Endothelial cell of umbilical vein (primary cell): ENCODE measurements around the gene APRT. TPM values are rescaled to one million over a fixed set of nuclear protein-coding genes. Genes with fewer than 3 reads are reported as not detected.

Source experiments
- BruUV-seq: library from RNA; stranded (reverse); fragments of 400-500 nt; replicated peaks from 2 replicates; lab custom pipeline; 2021; lab: Mats Ljungman, UMichigan
- CTCF ChIA-PET: fragments of 300-600, 350-600 bp; sonication (Branson Sonifier 250); formaldehyde crosslinking; loops from one replicate; lab custom pipeline; 2021; ENCODE audit warnings: antibody characterized with exemption, inconsistent platforms; lab: Charles Lee
- POLR2A ChIA-PET: fragments of 300-600, 350-600 bp; sonication (Branson Sonifier 250); formaldehyde crosslinking; loops from one replicate; lab custom pipeline; 2021; ENCODE audit warnings: antibody characterized with exemption, inconsistent platforms; lab: Charles Lee
- DNase-seq: peaks from one replicate; pipeline ENCODE4 v3.0.0-alpha.2; 2011; ENCODE audit warnings: low read depth, low spot score
- FAIRE-seq: peaks from 2 replicates; lab custom pipeline; 2011; peaks lifted over from hg19 to GRCh38; lab: Jason Lieb, UNC
- H2AFZ ChIP-seq: 2 replicates; pipeline ENCODE4 v1.6.0; 2012; ENCODE audit warnings: low read depth, low read length, control low read depth, inconsistent platforms
- H3K27ac ChIP-seq: 2 replicates; pipeline ENCODE4 v1.5.1; 2011; ENCODE audit warnings: low read depth, mild to moderate bottlenecking, control low read depth, low read length, moderate library complexity; ENCODE audit not compliant: insufficient read depth
- H3K27me3 ChIP-seq, 2 experiments: 2 replicates each; pipeline versions ENCODE4 v1.6.0 to v1.6.1; 2011; ENCODE audit warnings: low read length in 2 of 2, mixed read lengths in 1 of 2; ENCODE audit not compliant: control insufficient read depth in 2 of 2, insufficient read depth in 2 of 2
- H3K36me3 ChIP-seq, 2 experiments: 2 replicates in 1 of 2; 3 replicates in 1 of 2; pipeline ENCODE4 v1.5.1; 2011; ENCODE audit warnings: low read length in 2 of 2, mild to moderate bottlenecking in 1 of 2, moderate library complexity in 1 of 2; ENCODE audit not compliant: control insufficient read depth in 2 of 2, insufficient read depth in 2 of 2; ENCODE audit errors: extremely low read depth in 1 of 2
- H3K4me1 ChIP-seq: 3 replicates; pipeline ENCODE4 v1.5.1; 2011; ENCODE audit warnings: mild to moderate bottlenecking, low read length; ENCODE audit not compliant: control insufficient read depth, insufficient read depth; ENCODE audit errors: extremely low read depth
- H3K4me2 ChIP-seq: 2 replicates; pipeline ENCODE4 v1.6.1; 2011; ENCODE audit warnings: low read length, control low read depth, mixed read lengths; ENCODE audit not compliant: insufficient read depth
- H3K4me3 ChIP-seq, 3 experiments: fragments of 200-600 bp in 1 of 3; sonication (generic), shearing (Covaris generic) in 1 of 3; replicated peaks in 1 of 3; 2 replicates each; pipeline ENCODE4 v1.5.1; 2011 to 2016; ENCODE audit warnings: control low read depth in 3 of 3, low read length in 3 of 3, mild to moderate bottlenecking in 2 of 3, inconsistent platforms in 1 of 3, low read depth in 1 of 3, moderate library complexity in 1 of 3; ENCODE audit not compliant: insufficient read depth in 1 of 3
- H3K79me2 ChIP-seq: 2 replicates; pipeline ENCODE4 v1.6.0; 2012; ENCODE audit warnings: low read length, inconsistent platforms; ENCODE audit not compliant: control insufficient read depth, insufficient read depth
- H3K9ac ChIP-seq: replicated peaks from 2 replicates; pipeline ENCODE3; 2011; ENCODE audit warnings: low read length, control low read depth; ENCODE audit not compliant: insufficient read depth; ENCODE audit errors: extremely low read depth
- H3K9me1 ChIP-seq: replicated peaks from 3 replicates; pipeline ENCODE4 v1.6.0; 2011; ENCODE audit warnings: mild to moderate bottlenecking, low read length; ENCODE audit not compliant: control insufficient read depth, insufficient read depth; ENCODE audit errors: extremely low read depth
- H3K9me3 ChIP-seq: replicated peaks from 2 replicates; pipeline ENCODE4 v1.5.1; 2012; ENCODE audit warnings: low read length, inconsistent platforms; ENCODE audit not compliant: control insufficient read depth, insufficient read depth
- H4K20me1 ChIP-seq: replicated peaks from 2 replicates; pipeline ENCODE3; 2011; ENCODE audit warnings: mild to moderate bottlenecking, low read length; ENCODE audit not compliant: control insufficient read depth, insufficient read depth; ENCODE audit errors: extremely low read depth
- CTCF ChIP-seq, 2 donors: IDR thresholded peaks; 1 replicate in 1 of 2; 2 replicates in 1 of 2; pipeline ENCODE4 v1.5.1; 2011; ENCODE audit warnings: low read length in 2 of 2, mild to moderate bottlenecking in 2 of 2, moderate library complexity in 2 of 2, control low read depth in 1 of 2, inconsistent platforms in 1 of 2, low read depth in 1 of 2; ENCODE audit not compliant: insufficient read depth in 1 of 2; ENCODE audit errors: extremely low read depth in 1 of 2
- EZH2 ChIP-seq: IDR thresholded peaks from 2 replicates; pipeline ENCODE4 v1.6.1; 2012; ENCODE audit warnings: borderline replicate concordance, low read depth, mild to moderate bottlenecking, moderate library complexity, low read length, inconsistent platforms; ENCODE audit not compliant: severe bottlenecking
- FOS ChIP-seq: IDR thresholded peaks from 2 replicates; pipeline ENCODE4 v1.6.1; 2011; ENCODE audit warnings: mild to moderate bottlenecking, low read length, moderate library complexity, borderline replicate concordance; ENCODE audit not compliant: insufficient read depth
- GATA2 ChIP-seq: IDR thresholded peaks from 2 replicates; pipeline ENCODE4 v1.7.0; 2011; ENCODE audit warnings: low read depth, mild to moderate bottlenecking, moderate library complexity, mixed read lengths, low read length; ENCODE audit not compliant: insufficient read length, insufficient read depth
- JUN ChIP-seq: IDR thresholded peaks from 2 replicates; pipeline ENCODE4 v1.6.1; 2011; ENCODE audit warnings: borderline replicate concordance, low read depth; ENCODE audit not compliant: insufficient read length, insufficient read depth
- MAX ChIP-seq: IDR thresholded peaks from 2 replicates; pipeline ENCODE4 v1.6.1; 2011; ENCODE audit not compliant: insufficient read depth, insufficient read length
- MYC ChIP-seq: IDR thresholded peaks from one replicate; pipeline ENCODE4 v1.6.1; 2011; ENCODE audit warnings: mild to moderate bottlenecking, low read depth, low read length
- POLR2A ChIP-seq: IDR thresholded peaks from 2 replicates; pipeline ENCODE4 v1.6.1; 2012; ENCODE audit warnings: low read depth, mild to moderate bottlenecking, control low read depth, low read length
- POLR2AphosphoS5 ChIP-seq: IDR thresholded peaks from 2 replicates; pipeline ENCODE4 v1.6.1; 2012; ENCODE audit warnings: low read depth, mild to moderate bottlenecking, control low read depth, low read length, moderate library complexity; ENCODE audit not compliant: insufficient read depth
- dilution Hi-C: fragments of 300-500 bp; cut with MboI; formaldehyde crosslinking; loops from one replicate; pipeline ENCODE4 v1.15.0; 2019; ENCODE audit warnings: low sequenced_read_pairs; ENCODE audit not compliant: extremely low pct_ligation_motif_present
- intact Hi-C: fragments of 100-400 bp; cut with micrococcal nuclease; formaldehyde crosslinking; loops from one replicate; pipeline ENCODE4 v1.10.0; 2022
- polyA plus RNA-seq, 4 experiments: library from polyadenylated mRNA; depleted of rRNA in 3 of 4; stranded (reverse) in 3 of 4; unstranded in 1 of 4; fragments of >200 nt; gene quantifications; 2 replicates each; pipeline versions ENCODE4 v1.2.1 to v1.2.3, GENCODE V29; 2011 to 2012; ENCODE audit warnings: missing spikeins in 1 of 4
- total RNA-seq: library from RNA; stranded (reverse); gene quantifications from 2 replicates; pipeline ENCODE4 v1.2.3, GENCODE V29; 2021

Gene APRT
- total and polyA plus RNA-seq, 2 donors (not counting 3 experiments of a cell fraction or from before 2014, with no cell fraction given): 143 to 152 TPM

- H3K36me3 ChIP-seq: peaks cover 0 to 3% of the 10 kb centered on the region in 2 experiments
- POLR2A ChIA-PET: no interaction called here
- no peaks in the 10 kb centered on the region for H3K27me3 ChIP-seq
- no peak overlapping the region for H3K4me3 ChIP-seq
- no TSS peak for BruUV-seq
- H3K27ac ChIP-seq: no peak overlapping the region
- H4K20me1 ChIP-seq: no peaks in the 10 kb centered on the region
- TF ChIP-seq EZH2: no peak
- no peak for TF ChIP-seq POLR2A
- TF ChIP-seq JUN: no peak
- TF ChIP-seq POLR2AphosphoS5: no peak
- no peak for TF ChIP-seq CTCF (IDR thresholded peaks at IDR 0.05; ENCODE audit: extremely low read depth in 1 of 2, insufficient read depth in 1 of 2, low read depth in 1 of 2, low read length in 2 of 2)
- TF ChIP-seq FOS: no peak
- TF ChIP-seq MAX: no peak
- no peak for TF ChIP-seq MYC
- no peak for TF ChIP-seq GATA2
- dilution Hi-C loops: no loop called here
- CTCF ChIA-PET: interaction anchor here (0.6 to 8.2 kb wide), 9 partner anchors 8 to 77 kb away, joined by 3 to 165 read pairs (median 3); no protein-coding TSS in a partner anchor
- H3K9me1 ChIP-seq: no peaks in the 10 kb centered on the region
- H3K4me2 ChIP-seq: no peak overlapping the region
- DNase-seq (no peak), FAIRE-seq (peak; percentile 12)
- H2AFZ ChIP-seq: no peak overlapping the region
- peaks cover 28% of the 10 kb centered on the region for H3K4me1 ChIP-seq
- no peak overlapping the region for H3K9ac ChIP-seq
- no peaks in the 10 kb centered on the region for H3K9me3 ChIP-seq
- intact Hi-C loops: loop anchor here (2.0 kb wide), 1 partner anchor 75 kb away; the partner anchor contains the start of genes GALNS and TRAPPC2L
- peaks cover 81% of the 10 kb centered on the region for H3K79me2 ChIP-seq
Observed at GRCh38 chr16:88781140-88782077, 30.3 kb downstream of the APRT start.
